Activated gamma-delta T cell treated with Interleukin-2 at 50 U/mL for 16 hours (primary cell): ENCODE measurements around the gene PRKCZ.
"Not testable (repeated sequence)": the region's sequence is repeated elsewhere in the genome, so short reads cannot be mapped to it uniquely, and the experiment has no call there.

Source experiments
- DNase-seq: peaks from one replicate; pipeline ENCODE4 v3.0.0-alpha.2; 2020

The PRKCZ gene

DNA sequence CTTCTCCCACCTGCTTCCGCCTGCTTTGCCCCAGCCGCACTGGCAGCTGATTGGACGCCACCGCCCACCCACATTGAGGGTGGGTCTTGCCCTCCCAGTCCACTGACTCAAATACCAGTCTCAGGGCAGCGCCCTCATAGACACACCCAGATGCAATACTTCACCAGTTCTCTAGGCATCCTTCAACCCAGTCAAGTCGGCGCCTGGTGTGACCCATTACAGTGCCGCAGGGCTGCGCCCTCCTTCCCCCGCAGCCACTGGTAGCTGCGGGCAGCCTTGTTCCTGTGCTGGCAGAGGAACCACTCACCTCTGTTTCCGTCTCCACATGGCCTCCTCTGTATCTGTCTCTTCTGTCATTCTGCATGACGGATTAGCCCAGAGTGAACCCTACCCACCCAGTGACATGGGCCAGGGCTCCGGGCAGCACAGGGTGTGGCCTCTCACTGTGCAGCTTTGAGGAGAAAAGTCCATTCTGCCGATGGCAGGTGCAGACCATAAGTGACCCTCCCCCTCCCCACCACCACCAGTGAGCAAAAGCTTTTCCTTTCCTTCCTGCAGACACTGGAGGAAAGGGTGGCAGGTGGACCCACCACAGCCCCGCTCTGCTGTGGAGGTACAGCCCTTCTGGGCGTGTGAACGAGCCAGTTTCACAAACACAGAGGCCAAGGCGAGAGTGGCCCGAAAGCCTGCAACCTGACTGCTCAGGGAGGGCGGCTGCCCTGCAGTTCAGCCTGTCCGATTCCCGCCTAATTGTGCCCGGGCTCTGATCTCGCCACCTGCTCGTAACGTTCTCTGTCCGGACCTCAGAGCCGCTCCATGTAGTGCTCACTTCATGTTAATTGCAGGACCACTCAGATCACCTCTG is 87.3 kb downstream of the PRKCZ start:
- no peak for DNase-seq

DNA sequence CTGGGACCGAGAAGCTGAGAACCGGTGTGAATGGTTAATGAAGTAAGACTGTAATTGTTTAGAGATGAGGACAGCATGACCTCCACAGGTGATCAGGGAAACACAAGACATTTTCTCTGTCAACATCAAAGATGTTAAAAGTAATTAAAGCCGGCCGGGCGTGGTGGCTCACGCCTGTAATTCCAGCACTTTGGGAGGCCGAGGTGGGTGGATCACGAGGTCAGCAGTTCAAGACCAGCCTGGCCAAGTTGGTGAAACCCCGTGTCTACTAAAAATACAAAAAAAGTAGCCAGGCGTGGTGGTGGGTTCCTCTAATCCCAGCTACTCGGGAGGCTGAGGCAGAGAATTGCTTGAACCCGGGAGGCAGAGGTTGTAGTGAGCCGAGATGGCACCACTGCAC is 88.9 kb downstream of the PRKCZ start:
- not testable (repeated sequence) for DNase-seq

DNA sequence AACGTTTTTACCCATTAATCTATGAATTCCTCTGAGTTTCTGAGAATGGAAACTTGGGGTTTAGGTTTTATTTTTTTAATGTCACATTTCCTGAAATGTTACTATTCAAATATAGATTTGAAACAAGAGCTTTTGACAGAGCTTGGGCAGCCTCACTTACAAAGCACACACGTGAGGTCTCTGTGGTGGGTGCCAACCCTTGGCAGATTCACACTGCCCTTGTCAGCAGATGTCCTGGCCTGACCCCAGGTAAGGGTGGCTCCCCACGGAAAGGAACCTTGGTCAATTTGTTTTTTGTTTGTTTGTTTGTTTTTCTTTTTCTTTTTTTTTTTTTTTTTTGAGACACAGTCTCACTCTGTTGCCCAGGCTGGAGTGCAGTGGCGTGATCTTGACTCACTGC is 90.8 kb downstream of the PRKCZ start:
- DNase-seq, result no peak

DNA sequence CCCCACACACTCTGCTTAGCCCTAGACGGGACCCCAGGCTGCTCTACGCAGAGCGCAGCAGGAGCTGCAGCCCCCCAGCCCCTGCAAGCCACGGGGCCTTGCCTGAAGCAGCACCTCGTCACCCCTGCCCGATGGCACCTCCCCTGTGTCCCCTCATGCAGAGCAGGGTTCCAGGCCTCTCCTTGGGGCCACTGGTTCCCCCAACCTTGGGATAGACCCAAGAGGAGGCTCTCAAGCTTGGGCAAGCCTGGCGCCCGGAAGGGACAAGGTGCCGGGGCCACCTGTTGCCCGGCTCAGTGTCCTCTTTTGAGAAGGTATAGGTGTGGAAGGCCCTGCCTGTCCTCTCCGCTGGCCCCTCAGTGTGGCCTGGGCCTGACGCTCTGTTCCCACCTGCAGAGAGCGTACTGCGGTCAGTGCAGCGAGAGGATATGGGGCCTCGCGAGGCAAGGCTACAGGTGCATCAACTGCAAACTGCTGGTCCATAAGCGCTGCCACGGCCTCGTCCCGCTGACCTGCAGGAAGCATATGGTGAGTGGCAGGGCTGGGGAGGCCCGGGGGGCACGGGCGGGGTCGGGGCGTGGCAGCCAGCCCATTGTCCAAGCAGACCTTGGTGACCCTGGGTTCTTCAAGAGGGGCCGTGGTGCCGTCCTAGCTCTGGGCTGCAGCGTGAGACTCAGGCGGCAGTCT is 93.7 kb downstream of the PRKCZ start:
- no peak for DNase-seq

DNA sequence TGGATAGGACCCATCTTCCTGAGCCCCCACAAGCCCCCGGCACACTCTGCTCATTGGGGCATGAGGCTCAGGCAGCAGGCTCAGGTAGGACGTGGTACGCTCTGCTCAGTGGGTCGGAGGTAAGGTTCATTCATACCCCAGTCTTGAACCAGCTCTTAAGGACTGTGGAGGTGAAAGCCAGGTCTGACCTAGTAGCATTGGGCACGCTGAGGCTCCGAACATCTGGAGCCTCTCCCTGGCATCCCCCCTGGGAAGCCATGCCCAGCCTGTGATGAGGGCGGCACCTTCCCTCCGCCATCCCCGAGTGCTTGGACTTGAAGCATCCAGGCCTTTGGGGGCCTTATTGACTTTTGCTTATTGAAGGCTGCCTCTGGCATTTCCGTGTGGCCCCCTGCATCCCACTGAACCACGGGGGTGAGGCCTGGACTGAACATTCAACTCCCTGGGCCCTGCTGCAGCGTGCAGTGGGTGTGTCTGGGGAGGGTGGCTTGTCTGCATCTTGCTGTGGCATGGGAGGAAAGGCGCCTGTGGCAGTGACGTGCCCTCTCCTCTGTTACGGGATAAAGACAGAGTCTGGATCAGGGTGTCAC is 94.4 kb downstream of the PRKCZ start:
- no peak for DNase-seq

DNA sequence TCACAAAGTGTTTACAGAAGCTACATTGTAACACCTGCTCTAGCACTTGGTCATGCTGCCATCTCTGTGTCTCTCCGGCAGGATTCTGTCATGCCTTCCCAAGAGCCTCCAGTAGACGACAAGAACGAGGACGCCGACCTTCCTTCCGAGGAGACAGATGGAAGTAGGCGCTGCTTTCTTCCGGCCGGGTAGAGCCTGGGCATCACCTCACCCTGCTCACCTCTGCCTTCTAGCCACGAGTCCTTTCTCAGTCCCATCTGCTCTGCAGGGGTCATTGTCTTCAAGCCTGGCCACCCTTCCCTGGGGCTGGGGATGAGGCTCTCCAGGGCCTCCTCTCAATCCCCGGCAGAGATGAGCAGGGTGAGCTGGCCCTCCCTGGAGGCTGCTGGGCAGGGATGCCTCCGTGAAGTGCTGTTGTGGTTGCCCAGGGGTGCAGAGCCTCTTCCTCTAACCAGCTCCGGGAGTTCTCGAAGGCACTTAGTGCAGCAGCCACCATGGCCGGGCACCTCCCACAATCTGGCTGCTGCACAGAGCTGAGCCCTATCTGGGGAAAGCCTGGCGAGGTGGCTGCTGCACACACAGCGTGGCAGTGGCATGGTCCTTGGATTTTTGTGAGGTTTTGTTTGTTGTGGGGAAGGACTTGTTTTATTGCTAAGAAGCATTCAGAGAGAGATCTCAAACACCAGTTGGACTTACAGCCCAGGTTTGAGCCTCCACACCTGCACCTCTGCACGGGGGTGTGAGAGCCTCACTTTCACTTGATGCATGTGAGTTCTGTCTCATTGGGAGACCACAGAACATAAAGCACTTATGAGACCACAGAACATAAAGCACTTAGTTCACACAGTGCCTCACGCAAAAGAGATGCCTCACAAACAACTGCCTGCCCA is 96.0 kb downstream of the PRKCZ start:
- no peak for DNase-seq

DNA sequence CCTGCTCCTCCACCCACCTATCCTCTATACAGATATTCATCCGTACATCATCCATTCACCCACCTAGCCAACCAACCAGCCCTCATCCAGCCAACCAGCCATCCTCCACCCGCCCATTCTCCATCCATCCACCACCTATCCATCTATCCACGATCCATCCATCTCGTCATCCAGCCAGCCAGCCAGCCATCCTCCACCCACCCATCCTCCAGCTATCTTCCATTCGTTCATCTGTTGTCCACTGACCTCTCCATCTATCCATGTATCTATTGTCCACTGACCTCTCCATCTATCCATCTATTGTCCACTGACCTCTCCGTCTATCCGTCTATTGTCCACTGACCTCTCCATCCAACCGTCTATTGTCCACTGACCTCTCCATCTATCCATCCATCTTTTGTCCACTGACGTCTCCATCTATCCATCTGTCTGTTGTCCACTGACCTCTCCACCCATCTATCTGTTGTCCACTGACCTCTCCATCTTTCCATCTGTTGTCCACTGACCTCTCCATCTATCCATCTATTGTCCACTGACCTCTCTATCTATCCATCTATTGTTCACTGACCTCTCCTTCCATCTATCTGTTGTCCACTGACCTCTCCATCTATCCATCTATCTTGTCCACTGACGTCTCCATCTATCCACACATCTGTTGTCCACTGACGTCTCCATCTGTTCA is 96.8 kb downstream of the PRKCZ start:
- DNase-seq, result no peak

DNA sequence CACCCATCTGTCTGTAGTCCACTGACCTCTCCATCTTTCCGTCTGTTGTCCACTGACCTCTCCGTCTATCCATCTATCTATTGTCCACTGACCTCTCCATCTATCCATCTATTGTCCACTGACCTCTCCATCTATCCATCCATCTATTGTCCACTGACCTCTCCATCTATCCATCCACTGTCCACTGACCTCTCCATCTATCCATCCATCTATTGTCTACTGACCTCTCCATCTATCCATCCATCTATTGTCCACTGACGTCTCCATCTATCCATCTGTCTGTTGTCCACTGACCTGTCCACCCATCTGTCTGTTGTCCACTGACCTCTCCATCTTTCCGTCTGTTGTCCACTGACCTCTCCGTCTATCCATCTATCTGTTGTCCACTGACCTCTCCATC is 97.7 kb downstream of the PRKCZ start:
- not testable (repeated sequence) for DNase-seq

DNA sequence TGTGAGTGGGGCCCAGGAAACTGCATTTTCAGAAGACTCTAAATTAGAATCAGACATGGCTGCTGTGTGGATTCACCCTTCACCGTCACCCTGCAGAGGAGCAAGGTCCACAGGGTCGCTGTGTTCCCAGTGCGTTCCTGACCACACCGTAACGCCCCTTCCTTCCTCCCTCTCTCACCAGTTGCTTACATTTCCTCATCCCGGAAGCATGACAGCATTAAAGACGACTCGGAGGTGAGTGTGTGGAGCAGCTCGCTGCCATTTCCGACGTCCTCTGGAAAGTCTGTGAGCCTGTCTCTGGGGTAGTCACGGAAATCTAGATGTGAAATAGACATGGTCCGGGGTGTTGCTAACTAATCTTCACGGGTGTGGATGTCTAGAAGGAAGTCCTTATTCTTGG is 98.5 kb downstream of the PRKCZ start:
- DNase-seq, result peak; percentile 58

DNA sequence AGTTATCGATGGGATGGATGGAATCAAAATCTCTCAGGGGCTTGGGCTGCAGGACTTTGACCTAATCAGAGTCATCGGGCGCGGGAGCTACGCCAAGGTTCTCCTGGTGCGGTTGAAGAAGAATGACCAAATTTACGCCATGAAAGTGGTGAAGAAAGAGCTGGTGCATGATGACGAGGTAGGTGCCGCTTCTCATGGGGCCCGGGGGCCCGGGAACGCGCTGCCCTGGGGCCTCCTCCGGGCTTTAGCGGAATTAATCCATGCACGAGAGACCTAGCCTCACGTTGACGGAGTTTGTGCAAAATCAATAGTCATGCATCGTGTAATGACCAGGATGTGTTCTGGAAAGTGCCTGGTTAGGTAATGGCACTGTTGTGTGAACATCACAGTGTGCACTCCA is 100.6 kb downstream of the PRKCZ start:
- no peak for DNase-seq

DNA sequence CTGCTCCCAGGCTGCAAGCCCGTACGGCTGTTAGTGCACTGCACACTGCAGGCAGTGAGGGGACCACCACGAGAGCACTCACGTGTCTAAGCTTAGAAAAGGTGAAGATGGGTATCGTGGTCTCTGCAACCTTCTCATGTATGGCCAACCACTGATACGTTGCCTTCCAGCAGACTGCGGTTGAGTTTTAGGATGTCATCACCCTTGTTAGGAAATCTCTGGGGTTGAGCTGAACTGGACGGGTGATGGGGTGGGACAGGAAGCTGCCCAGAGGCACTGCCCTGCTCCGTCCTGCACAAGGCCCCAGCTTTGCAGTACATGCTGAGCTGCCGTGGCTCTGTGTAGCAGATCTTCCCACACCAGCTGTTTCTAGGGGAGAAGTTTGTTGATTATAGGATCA is 101.0 kb downstream of the PRKCZ start:
- no peak for DNase-seq

DNA sequence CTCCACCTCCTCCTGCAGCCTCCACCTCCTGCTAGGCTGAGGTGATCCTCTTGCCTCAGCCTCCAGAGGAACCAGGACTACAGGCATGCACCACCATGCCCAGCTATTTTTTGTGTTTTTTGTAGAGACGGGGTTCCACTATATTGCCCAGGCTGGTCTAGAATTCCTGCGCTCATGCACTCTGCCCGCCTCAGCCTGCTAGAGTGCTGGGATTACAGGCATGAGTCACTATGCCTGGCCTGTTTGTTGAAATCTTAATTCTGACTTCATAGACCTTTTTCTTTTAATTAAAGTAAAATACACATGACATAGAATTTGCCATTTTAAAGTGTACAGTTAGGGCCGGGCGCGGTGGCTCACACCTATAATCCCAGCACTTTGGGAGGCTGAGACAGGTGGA is 101.7 kb downstream of the PRKCZ start:
- DNase-seq, result no peak

DNA sequence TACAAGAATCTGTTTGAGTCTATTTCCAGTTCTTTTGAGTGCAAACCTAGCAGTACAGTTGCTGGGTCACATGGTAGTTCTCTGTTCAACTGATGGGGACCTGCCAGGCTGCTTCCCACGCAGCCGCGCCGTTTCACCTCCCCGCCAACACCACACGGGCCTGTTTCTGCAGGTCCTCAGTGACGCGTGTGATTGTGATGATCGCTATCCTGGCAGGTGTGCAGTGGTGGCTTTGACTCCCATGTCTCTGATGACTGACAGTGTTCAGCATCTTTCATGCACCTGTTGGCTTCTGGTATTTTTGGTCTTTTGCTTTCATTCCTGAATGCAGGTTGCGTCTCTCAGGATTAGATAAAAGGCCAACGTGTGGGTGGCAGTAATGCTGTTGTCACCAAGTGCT is 102.7 kb downstream of the PRKCZ start:
- no peak for DNase-seq

DNA sequence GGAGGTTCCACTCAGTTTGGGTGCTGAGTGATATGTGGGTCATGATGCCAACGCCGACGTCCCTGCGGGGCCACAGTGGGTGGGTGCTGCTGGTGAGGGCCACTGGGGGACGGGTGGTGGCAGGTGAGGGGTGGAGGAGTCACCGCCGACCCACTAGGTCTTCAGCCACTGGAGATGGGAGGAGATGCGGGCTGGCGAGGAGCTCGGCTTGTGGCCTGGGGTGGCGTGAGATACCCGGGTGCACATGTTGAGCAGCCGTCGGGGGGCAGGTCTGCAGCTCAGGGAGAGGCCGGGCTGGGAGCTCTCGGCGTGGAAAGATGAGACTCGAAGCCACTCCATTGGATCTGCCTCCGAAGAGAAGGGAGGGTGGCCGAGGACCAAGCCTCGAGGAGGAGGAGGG is 103.8 kb downstream of the PRKCZ start:
- no peak for DNase-seq

DNA sequence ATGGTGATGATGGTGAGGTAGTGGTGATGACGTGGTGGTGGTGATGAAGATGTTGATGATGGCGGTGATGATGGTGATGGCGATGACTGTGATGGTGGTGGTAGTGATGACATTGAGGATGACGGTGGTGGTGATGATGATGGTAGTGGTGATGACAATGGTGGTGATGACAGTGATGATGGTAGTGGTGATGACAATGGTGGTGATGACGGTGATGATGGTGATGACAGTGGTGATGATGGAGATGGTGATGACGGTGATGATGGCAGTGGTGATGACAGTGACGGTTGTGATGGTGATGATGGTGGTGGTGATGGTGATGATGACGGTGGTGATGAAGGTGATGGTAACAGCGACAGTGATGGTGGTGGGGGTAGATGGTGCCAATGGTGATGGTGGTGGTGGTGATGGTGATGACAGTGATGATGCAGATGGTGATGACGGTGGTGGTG is 105.0 kb downstream of the PRKCZ start:
- DNase-seq, result no peak

DNA sequence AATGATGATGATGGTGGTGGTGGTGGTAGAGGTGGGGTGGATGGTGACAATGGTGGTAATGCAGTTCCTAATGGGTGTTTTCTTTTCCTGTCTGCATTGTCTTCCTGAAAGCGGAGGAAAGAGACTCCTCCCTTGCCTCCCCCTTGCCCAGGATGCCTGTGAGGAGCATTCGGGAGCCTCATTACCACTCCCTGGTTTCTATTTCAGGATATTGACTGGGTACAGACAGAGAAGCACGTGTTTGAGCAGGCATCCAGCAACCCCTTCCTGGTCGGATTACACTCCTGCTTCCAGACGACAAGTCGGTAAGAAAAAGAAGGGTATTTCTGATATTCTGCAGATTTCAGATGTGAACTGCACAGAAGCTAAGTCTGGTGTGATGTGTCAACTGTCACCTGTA is 105.6 kb downstream of the PRKCZ start:
- DNase-seq, result no peak

DNA sequence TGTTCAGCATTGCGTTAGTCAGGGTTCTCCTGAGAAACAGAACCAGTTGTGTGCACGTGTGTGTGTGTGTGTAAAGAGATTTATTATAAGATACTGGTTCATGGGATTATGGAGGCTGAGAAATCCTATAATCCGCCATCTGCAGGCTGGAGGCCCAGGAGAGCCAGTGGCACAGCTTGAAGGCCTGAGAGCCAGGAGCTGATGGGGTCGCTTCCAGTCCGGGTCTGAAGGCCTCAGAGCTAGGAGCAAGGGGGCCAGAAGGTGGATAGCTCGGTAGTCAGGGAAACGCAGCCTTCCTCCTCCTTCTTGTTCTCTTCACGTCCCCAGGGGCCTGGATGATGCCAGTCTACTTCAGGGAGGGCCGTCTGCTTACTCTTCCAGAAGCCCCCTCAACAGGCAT is 106.7 kb downstream of the PRKCZ start:
- no peak for DNase-seq

DNA sequence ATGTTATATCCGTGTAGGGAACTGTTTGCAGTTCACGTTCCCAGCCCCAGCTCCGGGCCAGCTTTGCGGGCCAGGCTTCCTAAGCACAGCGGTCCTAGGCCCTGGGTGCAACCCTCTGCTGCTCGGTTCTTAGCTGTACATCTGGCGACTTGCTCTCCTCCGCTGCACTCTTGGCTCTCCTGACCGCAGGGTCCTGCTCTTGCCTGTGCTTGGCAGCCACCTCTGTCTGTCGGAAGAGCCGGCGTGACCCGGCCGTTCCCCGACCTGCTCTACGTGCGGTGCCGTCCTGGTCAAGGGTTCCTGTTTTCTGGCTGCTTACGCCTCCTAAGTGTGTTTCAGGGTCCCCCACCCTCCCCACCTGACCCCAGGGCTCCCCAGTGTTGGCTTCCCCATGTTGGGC is 107.6 kb downstream of the PRKCZ start:
- DNase-seq, result no peak

DNA sequence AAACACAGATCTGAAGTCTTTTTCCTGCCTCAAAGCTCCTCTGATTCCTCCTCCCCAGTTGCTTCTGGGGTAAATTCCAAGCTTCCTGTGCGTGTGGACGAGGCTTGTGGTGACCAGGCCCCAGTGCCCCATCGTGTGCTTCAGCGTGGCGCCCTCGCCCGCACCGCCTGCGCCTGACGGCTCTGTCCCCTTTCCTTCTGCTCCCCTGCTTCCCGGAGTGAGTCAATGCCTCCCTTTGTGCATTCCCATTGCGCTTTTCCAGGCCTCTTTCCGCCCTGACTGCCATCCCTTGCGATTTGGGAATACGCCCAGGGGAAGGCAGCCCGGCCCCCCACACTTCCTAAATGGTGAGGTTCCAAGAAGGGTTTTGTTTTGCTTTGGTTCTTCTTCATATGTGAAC is 108.1 kb downstream of the PRKCZ start:
- DNase-seq, result no peak

DNA sequence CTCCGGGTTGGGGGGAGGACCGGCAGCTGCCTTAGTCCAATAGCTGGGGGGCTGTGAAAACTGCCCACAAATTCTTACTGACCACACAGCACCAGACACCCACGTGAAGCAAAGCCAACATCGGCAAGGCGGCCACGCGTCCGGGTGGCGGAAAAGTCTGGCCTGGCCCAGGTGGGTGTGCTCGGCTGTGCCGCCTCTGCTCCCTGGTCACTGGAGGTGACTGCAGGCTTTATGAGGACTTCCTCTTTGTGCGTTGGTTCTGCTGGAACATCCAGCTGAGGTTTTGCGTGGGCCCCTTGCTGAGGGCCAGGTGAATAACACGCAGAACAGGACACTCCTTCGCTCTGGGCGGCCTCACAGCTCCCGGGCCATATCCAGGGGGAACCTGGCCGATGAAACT is 108.9 kb downstream of the PRKCZ start:
- no peak for DNase-seq

DNA sequence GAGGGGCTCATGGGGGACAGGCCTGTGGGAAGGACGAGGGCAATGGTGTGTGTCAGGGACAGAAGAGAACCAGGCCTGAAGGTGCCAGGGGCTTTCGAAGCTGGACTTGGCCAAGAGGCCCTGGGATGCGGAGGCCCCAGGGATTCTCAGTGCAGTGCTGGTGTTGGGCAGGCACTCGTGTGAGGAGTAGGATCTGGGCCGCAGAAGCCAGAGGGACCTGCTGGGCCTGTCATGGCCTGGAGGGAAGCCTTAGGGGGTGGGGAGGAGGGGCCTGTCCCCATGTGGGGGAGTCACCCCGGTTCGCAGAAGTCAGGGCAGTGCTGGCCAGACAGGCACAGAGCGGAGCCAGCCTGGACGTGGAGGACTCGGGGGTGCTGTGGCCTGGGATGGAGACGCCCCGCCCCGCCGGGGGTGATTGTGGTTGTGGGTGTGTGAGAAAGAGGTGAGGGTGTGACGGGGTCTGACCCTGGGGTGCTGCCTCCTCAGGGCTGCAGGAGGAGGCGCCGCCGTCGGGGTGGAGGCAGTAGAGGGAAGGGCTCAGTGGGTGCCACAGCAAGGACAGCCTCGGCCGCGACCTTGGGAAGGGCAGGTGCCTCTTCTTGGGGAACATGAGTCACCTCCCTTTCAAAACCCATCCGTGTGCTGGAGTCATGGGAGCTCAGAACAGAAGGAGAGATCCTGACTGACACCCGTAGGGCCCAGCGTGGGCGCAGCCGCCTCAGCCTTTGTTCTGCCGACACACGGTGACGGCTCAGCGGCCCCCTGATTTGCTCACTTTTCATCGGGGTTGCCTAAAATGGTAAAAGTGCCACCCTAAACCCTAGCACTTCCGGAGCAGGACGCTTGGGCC is 110.5 kb downstream of the PRKCZ start:
- no peak for DNase-seq
